MM.1S (cell line): Measurements from ENCODE around the gene NUCB1.

ENCODE experiments used
- DNase-seq: peaks from one replicate; pipeline ENCODE4 v3.0.0-alpha.2; 2015
- H2AFZ ChIP-seq: fragments of 300-600 bp; sonication (generic); 2 replicates; pipeline ENCODE4 v1.6.0; 2016; ENCODE audit warnings: antibody characterized with exemption, low read length
- H3F3A ChIP-seq: fragments of 300-600 bp; sonication (generic); 2 replicates; pipeline ENCODE4 v1.6.1; 2016; ENCODE audit warnings: mild to moderate bottlenecking, antibody characterized with exemption, low read length, moderate library complexity, mixed read lengths; ENCODE audit not compliant: insufficient read depth
- H3K27ac ChIP-seq: fragments of 300-600 bp; sonication (generic); 2 replicates; pipeline ENCODE4 v1.5.1; 2016; ENCODE audit warnings: mild to moderate bottlenecking, low read length
- H3K27me3 ChIP-seq: fragments of 300-600 bp; sonication (generic); replicated peaks from 2 replicates; pipeline ENCODE4 v1.6.0; 2016; ENCODE audit warnings: low read length; ENCODE audit not compliant: insufficient read depth
- H3K36me3 ChIP-seq: fragments of 300-600 bp; sonication (generic); replicated peaks from 2 replicates; pipeline ENCODE4 v1.6.1; 2016; ENCODE audit warnings: mild to moderate bottlenecking, low read length, mixed read lengths; ENCODE audit not compliant: insufficient read depth
- H3K4me1 ChIP-seq: fragments of 300-600 bp; sonication (generic); 2 replicates; pipeline ENCODE4 v1.6.1; 2016; ENCODE audit warnings: low read length, mixed read lengths
- H3K4me2 ChIP-seq: fragments of 300-600 bp; sonication (generic); 2 replicates; pipeline ENCODE4 v1.6.0; 2016; ENCODE audit warnings: low read depth, low read length
- H3K4me3 ChIP-seq: fragments of 300-600 bp; sonication (generic); 2 replicates; pipeline ENCODE4 v1.5.1; 2016; ENCODE audit warnings: low read length, mixed read lengths
- H3K79me2 ChIP-seq: fragments of 300-600 bp; sonication (generic); 2 replicates; pipeline ENCODE4 v1.6.1; 2016; ENCODE audit warnings: mixed run types, low read length, mixed read lengths
- H3K9ac ChIP-seq: fragments of 300-600 bp; sonication (generic); 2 replicates; pipeline ENCODE4 v1.6.1; 2016; ENCODE audit warnings: low read length, mixed read lengths
- H3K9me2 ChIP-seq: fragments of 300-600 bp; sonication (generic); replicated peaks from 2 replicates; pipeline ENCODE4 v1.6.1; 2016; ENCODE audit warnings: mild to moderate bottlenecking, low read length, mixed read lengths; ENCODE audit not compliant: insufficient read depth
- H3K9me3 ChIP-seq: fragments of 300-600 bp; sonication (generic); replicated peaks from 2 replicates; pipeline ENCODE4 v1.6.1; 2016; ENCODE audit warnings: mild to moderate bottlenecking, low read length, mixed read lengths; ENCODE audit not compliant: insufficient read depth
- H4K20me1 ChIP-seq: fragments of 300-600 bp; sonication (generic); 2 replicates; pipeline ENCODE4 v1.6.1; 2016; ENCODE audit warnings: mild to moderate bottlenecking, low read length, moderate library complexity, mixed read lengths; ENCODE audit not compliant: insufficient read depth
- EZH2 ChIP-seq: fragments of 300-600 bp; sonication (generic); optimal IDR thresholded peaks from 2 replicates; pipeline ENCODE3; 2017; ENCODE audit warnings: low read depth, mild to moderate bottlenecking, antibody characterized with exemption, low read length, mixed read lengths
- EZH2phosphoT487 ChIP-seq: fragments of 300-600 bp; sonication (generic); IDR thresholded peaks from 2 replicates; pipeline ENCODE4 v1.6.1; 2018; ENCODE audit warnings: antibody characterized with exemption, low read length
- TF ChIP-seq, protein P1 (sequence below): fragments of 300-600 bp; sonication (generic); IDR thresholded peaks from 2 replicates; pipeline ENCODE4 v1.5.1; 2016; ENCODE audit warnings: antibody characterized with exemption, low read length, mixed read lengths

NUCB1 gene

GRCh38 chr19:48945415-48945814 lies 45.3 kb downstream of the NUCB1 start:
- no peak overlapping the region for H3K4me2 ChIP-seq
- no peaks in the 10 kb centered on the region for H3F3A ChIP-seq
- H3K4me3 ChIP-seq: no peak overlapping the region
- H3K36me3 ChIP-seq: no peaks in the 10 kb centered on the region
- H3K27me3 ChIP-seq: no peaks in the 10 kb centered on the region
- DNase-seq: no peak
- no peak overlapping the region for H3K27ac ChIP-seq
- H2AFZ ChIP-seq: no peak overlapping the region
- H3K79me2 ChIP-seq: no peaks in the 10 kb centered on the region
- H3K4me1 ChIP-seq: no peaks in the 10 kb centered on the region
- H3K9me3 ChIP-seq: no peaks in the 10 kb centered on the region
- H4K20me1 ChIP-seq: no peaks in the 10 kb centered on the region
- no peaks in the 10 kb centered on the region for H3K9me2 ChIP-seq
- no peak overlapping the region for H3K9ac ChIP-seq
- TF ChIP-seq, protein P1, sequence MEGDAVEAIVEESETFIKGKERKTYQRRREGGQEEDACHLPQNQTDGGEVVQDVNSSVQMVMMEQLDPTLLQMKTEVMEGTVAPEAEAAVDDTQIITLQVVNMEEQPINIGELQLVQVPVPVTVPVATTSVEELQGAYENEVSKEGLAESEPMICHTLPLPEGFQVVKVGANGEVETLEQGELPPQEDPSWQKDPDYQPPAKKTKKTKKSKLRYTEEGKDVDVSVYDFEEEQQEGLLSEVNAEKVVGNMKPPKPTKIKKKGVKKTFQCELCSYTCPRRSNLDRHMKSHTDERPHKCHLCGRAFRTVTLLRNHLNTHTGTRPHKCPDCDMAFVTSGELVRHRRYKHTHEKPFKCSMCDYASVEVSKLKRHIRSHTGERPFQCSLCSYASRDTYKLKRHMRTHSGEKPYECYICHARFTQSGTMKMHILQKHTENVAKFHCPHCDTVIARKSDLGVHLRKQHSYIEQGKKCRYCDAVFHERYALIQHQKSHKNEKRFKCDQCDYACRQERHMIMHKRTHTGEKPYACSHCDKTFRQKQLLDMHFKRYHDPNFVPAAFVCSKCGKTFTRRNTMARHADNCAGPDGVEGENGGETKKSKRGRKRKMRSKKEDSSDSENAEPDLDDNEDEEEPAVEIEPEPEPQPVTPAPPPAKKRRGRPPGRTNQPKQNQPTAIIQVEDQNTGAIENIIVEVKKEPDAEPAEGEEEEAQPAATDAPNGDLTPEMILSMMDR: no peak
- TF ChIP-seq EZH2: no peak
- no peak for TF ChIP-seq EZH2phosphoT487

GRCh38 chr19:48945817-48946216 lies 45.7 kb downstream of the NUCB1 start:
- Histone ChIP-seq H3K27me3 (no peaks in the 10 kb centered on the region), H3K4me2 (no peak overlapping the region), H2AFZ (no peak overlapping the region), H4K20me1 (no peaks in the 10 kb centered on the region), H3K79me2 (no peaks in the 10 kb centered on the region), H3K9me2 (no peaks in the 10 kb centered on the region), H3K4me3 (no peak overlapping the region), H3F3A (no peaks in the 10 kb centered on the region), H3K36me3 (no peaks in the 10 kb centered on the region), H3K27ac (no peak overlapping the region), H3K9me3 (no peaks in the 10 kb centered on the region), H3K9ac (no peak overlapping the region), H3K4me1 (no peaks in the 10 kb centered on the region)
- no peak for TF ChIP-seq EZH2phosphoT487
- TF ChIP-seq, protein P1: no peak
- no peak for TF ChIP-seq EZH2
- no peak for DNase-seq

DNA sequence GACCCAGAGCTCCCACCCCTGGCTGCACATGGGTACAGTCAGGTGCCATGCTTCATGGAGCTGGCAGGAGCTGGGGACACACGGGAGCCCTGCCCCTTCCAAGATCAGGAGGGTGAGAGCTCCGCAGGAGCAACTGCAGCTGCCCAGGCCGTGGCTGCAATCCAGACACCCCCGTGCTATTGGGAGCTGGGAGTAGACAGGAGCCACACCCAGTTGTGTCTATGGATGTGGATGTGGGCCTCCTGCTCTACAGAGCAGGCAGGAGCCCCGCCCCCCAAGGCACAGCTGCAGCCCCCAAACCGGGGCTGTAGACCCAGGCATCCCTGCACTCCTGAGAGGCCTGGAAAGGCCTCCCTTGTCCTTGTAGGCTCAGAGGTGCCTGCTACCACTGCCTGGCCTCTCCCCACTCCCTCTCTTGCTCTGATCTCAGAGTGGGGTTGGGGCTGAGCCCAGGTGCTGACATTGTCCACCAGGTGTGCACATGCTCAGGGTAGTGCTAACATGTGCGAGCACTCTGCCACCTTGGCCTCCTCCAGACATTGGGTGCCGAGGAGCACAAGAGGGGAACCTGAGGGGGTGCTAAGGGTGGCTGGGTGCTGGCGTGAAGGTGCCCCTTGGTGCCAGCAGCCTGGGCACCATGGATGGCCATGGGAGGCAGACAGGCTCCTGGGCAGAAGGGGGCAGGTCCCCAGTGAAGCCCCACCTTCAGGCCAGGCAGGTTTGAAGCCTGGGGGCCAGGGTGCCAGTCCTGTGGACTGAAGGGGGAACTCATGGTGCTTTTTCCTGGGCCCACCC lies 46.5 kb downstream of the NUCB1 start:
- Histone ChIP-seq H3K9ac (no peak overlapping the region), H3F3A (no peaks in the 10 kb centered on the region), H4K20me1 (no peaks in the 10 kb centered on the region), H3K9me3 (no peaks in the 10 kb centered on the region), H3K36me3 (no peaks in the 10 kb centered on the region), H3K4me1 (no peaks in the 10 kb centered on the region), H3K9me2 (no peaks in the 10 kb centered on the region), H3K4me3 (no peak overlapping the region), H3K79me2 (no peaks in the 10 kb centered on the region), H3K4me2 (no peak overlapping the region), H3K27me3 (no peaks in the 10 kb centered on the region), H2AFZ (no peak overlapping the region), H3K27ac (no peak overlapping the region)
- no peak for DNase-seq
- no peak for TF ChIP-seq EZH2
- TF ChIP-seq, protein P1: no peak
- no peak for TF ChIP-seq EZH2phosphoT487
